Upper lobe of right lung (tissue), 1 donor: Measurements from ENCODE around the gene ACACB. TPM values are rescaled to one million over a fixed set of nuclear protein-coding genes. Genes with fewer than 3 reads are reported as not detected.

Source experiments
- ATAC-seq: fragments of 200-7000 bp; cut with Tn5 transposase; one replicate; pipeline ENCODE4 v1.9.1; 2020; ENCODE audit warnings: mild to moderate bottlenecking, moderate library complexity
- DNase-seq: peaks from one replicate; pipeline ENCODE4 v3.0.0-alpha.2; 2020
- H3K27ac ChIP-seq: fragments of 200-600 bp; one replicate; pipeline ENCODE4 v1.8.0; 2022
- H3K27me3 ChIP-seq: fragments of 200-600 bp; one replicate; pipeline ENCODE4 v1.8.0; 2022; ENCODE audit warnings: mild to moderate bottlenecking
- H3K36me3 ChIP-seq: fragments of 200-600 bp; one replicate; pipeline ENCODE4 v1.8.0; 2022
- H3K4me1 ChIP-seq: fragments of 200-600 bp; one replicate; pipeline ENCODE4 v1.8.0; 2022
- H3K4me3 ChIP-seq: fragments of 200-600 bp; one replicate; pipeline ENCODE4 v1.8.0; 2022; ENCODE audit warnings: mild to moderate bottlenecking
- H3K9me3 ChIP-seq: fragments of 200-600 bp; one replicate; pipeline ENCODE4 v1.8.0; 2022
- CTCF ChIP-seq: fragments of 200-600 bp; IDR thresholded peaks from one replicate; pipeline ENCODE4 v1.8.0; 2022; ENCODE audit warnings: antibody characterized with exemption
- intact Hi-C: fragments of 100-400 bp; cut with DNase I; formaldehyde crosslinking; loops from one replicate; pipeline ENCODE4 v1.11.0; 2022
- total RNA-seq: library from RNA; stranded (reverse); fragmentation: NEBNext Ultra II Directional; extraction: Animal tissue kit (Norgen Biotek cat#: 25700); gene quantifications from one replicate; pipeline ENCODE4 v1.2.1, GENCODE V29; 2021
- donor health status: DM: no; HTN: yes; CAD: no; lungs with severe emphysema.

Gene ACACB
- total RNA-seq, 1 donor from 2014 or later = 35.2 TPM

- ATAC-seq (no peak), DNase-seq (no peak)
- H3K9me3 ChIP-seq = no peaks in the 10 kb centered on the region
- no peak for TF ChIP-seq CTCF
- H3K27me3 ChIP-seq = no peaks in the 10 kb centered on the region
- H3K4me3 ChIP-seq = no peak overlapping the region
- intact Hi-C loops = no loop called here
- H3K27ac ChIP-seq = peak overlapping the region; percentile 75
- H3K4me1 ChIP-seq = peaks cover 57% of the 10 kb centered on the region
- no peaks in the 10 kb centered on the region for H3K36me3 ChIP-seq
Observed at GRCh38 chr12:109116611-109116949, 193 bp downstream of the ACACB start.

DNA sequence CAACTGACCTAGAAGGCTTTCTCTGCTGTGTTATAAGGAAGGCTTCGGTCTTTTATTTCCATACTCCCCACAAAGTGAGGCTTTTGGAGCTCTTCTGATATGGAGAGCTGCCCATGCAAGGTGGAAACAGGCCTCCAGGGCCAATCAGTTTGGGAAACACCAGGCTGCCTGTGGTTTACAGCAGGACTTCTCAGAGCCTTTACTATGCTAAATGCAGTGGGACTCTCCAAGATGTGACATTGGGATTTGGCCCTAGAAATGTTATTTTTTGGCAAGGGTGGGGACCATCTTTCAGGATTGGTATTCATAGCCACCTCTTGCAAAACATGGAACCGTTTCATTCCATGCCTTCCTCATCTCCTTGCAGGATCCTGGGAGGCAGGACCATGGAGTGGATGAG is 3.7 kb downstream of the ACACB start:
- Histone ChIP-seq H3K27me3 (no peaks in the 10 kb centered on the region), H3K9me3 (no peaks in the 10 kb centered on the region), H3K4me3 (no peak overlapping the region), H3K27ac (no peak overlapping the region), H3K36me3 (no peaks in the 10 kb centered on the region), H3K4me1 (peaks cover 29% of the 10 kb centered on the region)
- TF ChIP-seq CTCF = no peak
- intact Hi-C loops = no loop called here
- ATAC-seq (no peak), DNase-seq (no peak)

DNA sequence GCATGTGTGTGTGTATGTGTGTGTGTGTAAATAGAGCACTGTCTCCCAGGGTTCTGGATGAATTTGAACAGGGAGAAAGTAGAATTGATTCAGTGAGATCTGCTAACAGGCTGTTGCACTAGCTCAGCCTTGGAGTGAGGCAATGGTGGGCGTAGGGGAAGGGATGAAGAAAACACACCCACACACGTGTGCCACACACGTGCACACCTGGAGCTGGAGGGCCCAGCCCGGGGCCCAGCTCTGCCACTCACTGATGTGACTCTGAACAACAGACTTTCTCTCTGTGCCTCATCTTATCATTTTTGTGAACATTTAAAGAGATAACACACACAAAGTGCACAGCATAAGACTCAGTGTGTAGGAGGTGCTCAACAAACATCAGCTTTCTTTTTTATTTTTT is 4.2 kb downstream of the ACACB start:
- TF ChIP-seq CTCF = no peak
- Histone ChIP-seq H3K27me3 (no peaks in the 10 kb centered on the region), H3K9me3 (no peaks in the 10 kb centered on the region), H3K36me3 (no peaks in the 10 kb centered on the region), H3K4me3 (no peak overlapping the region), H3K4me1 (peaks cover 24% of the 10 kb centered on the region), H3K27ac (no peak overlapping the region)
- no peak for DNase-seq
- intact Hi-C loops = no loop called here
- no peak for ATAC-seq

- no peak for ATAC-seq
Observed at GRCh38 chr12:109121346-109121880, 5.0 kb downstream of the ACACB start.

GRCh38 chr12:109124878-109125648 is 8.7 kb downstream of the ACACB start:
- H3K27ac ChIP-seq = no peak overlapping the region
- intact Hi-C loops = no loop called here
- no peak for DNase-seq
- H3K36me3 ChIP-seq = no peaks in the 10 kb centered on the region
- H3K4me1 ChIP-seq = no peaks in the 10 kb centered on the region
- no peaks in the 10 kb centered on the region for H3K9me3 ChIP-seq
- TF ChIP-seq CTCF = no peak
- ATAC-seq = no peak
- H3K27me3 ChIP-seq = no peaks in the 10 kb centered on the region
- H3K4me3 ChIP-seq = no peak overlapping the region

More at GRCh38 chr12:109121346-109121880, 5.0 kb downstream of the ACACB start:
- no peak for DNase-seq
- no peaks in the 10 kb centered on the region for H3K9me3 ChIP-seq
- H3K27ac ChIP-seq = no peak overlapping the region
- no peaks in the 10 kb centered on the region for H3K36me3 ChIP-seq
- H3K4me3 ChIP-seq = no peak overlapping the region
- peaks cover 17% of the 10 kb centered on the region for H3K4me1 ChIP-seq
- no peak for TF ChIP-seq CTCF
- intact Hi-C loops = no loop called here
- no peaks in the 10 kb centered on the region for H3K27me3 ChIP-seq
